SU-DHL-6 (cell line): ENCODE measurements around the gene PDPK1.
"Not testable (repeated sequence)": the region's sequence is repeated elsewhere in the genome, so short reads cannot be mapped to it uniquely, and the experiment has no call there.

Experiments
- EZH2phosphoT487 ChIP-seq: fragments of 200-600 bp; sonication (generic), shearing (Covaris generic); conservative IDR thresholded peaks from 2 replicates; pipeline ENCODE4 v1.6.1; 2018; ENCODE audit warnings: mild to moderate bottlenecking, antibody characterized with exemption, low read length, moderate library complexity, mixed read lengths
- TF ChIP-seq, protein P1 (sequence below): fragments of 200-600 bp; sonication (generic); IDR thresholded peaks from one replicate; pipeline ENCODE4 v1.5.1; 2017; ENCODE audit warnings: antibody characterized with exemption, mild to moderate bottlenecking, low read length, moderate library complexity; ENCODE audit not compliant: insufficient read depth, poor library complexity, severe bottlenecking

DNA sequence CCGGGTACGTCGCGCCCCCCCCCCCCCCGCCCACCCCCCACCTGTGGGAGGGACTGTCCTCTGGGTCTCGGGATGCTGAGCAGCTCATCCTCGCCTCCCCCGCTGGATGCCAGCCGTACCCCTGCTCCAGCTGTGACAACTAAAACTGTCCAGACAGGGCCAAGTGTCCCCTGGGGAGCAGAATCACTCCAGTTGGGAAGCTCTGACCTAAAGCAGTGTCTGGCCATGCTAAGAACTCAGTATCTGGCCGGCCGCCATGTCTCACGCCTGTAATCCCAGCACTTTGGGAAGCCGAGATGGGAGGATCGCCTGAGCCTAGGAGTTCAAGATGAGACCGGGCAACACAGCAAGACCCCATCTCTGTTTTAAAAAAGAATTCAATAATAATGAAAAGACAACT lies 83.0 kb downstream of the PDPK1 start:
- TF ChIP-seq, protein P1, sequence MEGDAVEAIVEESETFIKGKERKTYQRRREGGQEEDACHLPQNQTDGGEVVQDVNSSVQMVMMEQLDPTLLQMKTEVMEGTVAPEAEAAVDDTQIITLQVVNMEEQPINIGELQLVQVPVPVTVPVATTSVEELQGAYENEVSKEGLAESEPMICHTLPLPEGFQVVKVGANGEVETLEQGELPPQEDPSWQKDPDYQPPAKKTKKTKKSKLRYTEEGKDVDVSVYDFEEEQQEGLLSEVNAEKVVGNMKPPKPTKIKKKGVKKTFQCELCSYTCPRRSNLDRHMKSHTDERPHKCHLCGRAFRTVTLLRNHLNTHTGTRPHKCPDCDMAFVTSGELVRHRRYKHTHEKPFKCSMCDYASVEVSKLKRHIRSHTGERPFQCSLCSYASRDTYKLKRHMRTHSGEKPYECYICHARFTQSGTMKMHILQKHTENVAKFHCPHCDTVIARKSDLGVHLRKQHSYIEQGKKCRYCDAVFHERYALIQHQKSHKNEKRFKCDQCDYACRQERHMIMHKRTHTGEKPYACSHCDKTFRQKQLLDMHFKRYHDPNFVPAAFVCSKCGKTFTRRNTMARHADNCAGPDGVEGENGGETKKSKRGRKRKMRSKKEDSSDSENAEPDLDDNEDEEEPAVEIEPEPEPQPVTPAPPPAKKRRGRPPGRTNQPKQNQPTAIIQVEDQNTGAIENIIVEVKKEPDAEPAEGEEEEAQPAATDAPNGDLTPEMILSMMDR, result not testable (repeated sequence)
- not testable (repeated sequence) for TF ChIP-seq EZH2phosphoT487
